ENCODE measurements around the gene DLST.

- TF ChIP-seq CTCF (IDR thresholded peaks at IDR 0.05 in 4 of 5, conservative IDR thresholded peaks at IDR 0.05 in 1 of 5): peak; percentile 76 to 90 (median 85)
- no peak for TF ChIP-seq POLR2A (IDR thresholded peaks at IDR 0.05)
Measured at GRCh38 chr14:74860899-74861733, 20.6 kb upstream of the DLST start.

All from gastrocnemius medialis (tissue), 4 donors.